ENCODE measurements around the gene ATP6V0A1. TPM values are rescaled to one million over a fixed set of nuclear protein-coding genes. Genes with fewer than 3 reads are reported as not detected.

ATP6V0A1 gene
- total and polyA plus RNA-seq, 4 donors: 31.5 to 94.6 (median 45.2) TPM

- H3K9me3 ChIP-seq (ENCODE audit: control insufficient read depth in 4 of 4, low read length in 3 of 4): no peaks in the 10 kb centered on the region
- H3K4me1 ChIP-seq (ENCODE audit: control insufficient read depth in 4 of 4, insufficient read depth in 4 of 4, low read length in 3 of 4): peaks cover 1 to 29% (median 19%) of the 10 kb centered on the region in 4 donors
- peak overlapping the region; percentile 95 to 98 for H3K27ac ChIP-seq (ENCODE audit: low read depth in 1 of 2, low read length in 2 of 2)
- H3K36me3 ChIP-seq (ENCODE audit: control insufficient read depth in 4 of 4, insufficient read depth in 3 of 4, low read depth in 1 of 4, low read length in 3 of 4): peaks cover 0 to 3% (median 0%) of the 10 kb centered on the region in 4 donors
- TF ChIP-seq CTCF (IDR thresholded peaks at IDR 0.05; ENCODE audit: low read depth, low read length, missing input control): no peak
- peak in 1 of 2 donors; percentile 29 for TF ChIP-seq EGR1 (IDR thresholded peaks at IDR 0.05; ENCODE audit: low read depth in 2 of 2)
- TF ChIP-seq ATF3 (IDR thresholded peaks at IDR 0.05): no peak
- no peak for TF ChIP-seq FOXA2 (IDR thresholded peaks at IDR 0.05)
- no peak for TF ChIP-seq HNF4G (IDR thresholded peaks at IDR 0.05)
- TF ChIP-seq HNF4A (conservative IDR thresholded peaks at IDR 0.05): peak in 1 of 2 donors; percentile 6
- no peak for TF ChIP-seq NR2F2 (IDR thresholded peaks at IDR 0.05)
- no peaks in the 10 kb centered on the region for H3K27me3 ChIP-seq (ENCODE audit: control insufficient read depth in 4 of 4, insufficient read depth in 4 of 4, low read length in 3 of 4)
- peak overlapping the region; percentile 87 to 97 for H3K9ac ChIP-seq (ENCODE audit: low read depth in 1 of 2, low read length in 2 of 2)
- 8% methylated on average over 11 of the region's 11 CpGs for WGBS
- DNase-seq (ENCODE audit: low spot score): peak; percentile 55
- peak overlapping the region; percentile 60 to 81 (median 70) for H3K4me3 ChIP-seq (ENCODE audit: low read depth in 1 of 3, low read length in 3 of 3)
Observed at GRCh38 chr17:42459256-42459800, 650 bp downstream of the ATP6V0A1 start.

- peak overlapping the region; percentile 21 to 97 for H3K9ac ChIP-seq (ENCODE audit: low read depth in 1 of 2, low read length in 2 of 2)
- H3K27me3 ChIP-seq (ENCODE audit: control insufficient read depth in 4 of 4, insufficient read depth in 4 of 4, low read length in 3 of 4): no peaks in the 10 kb centered on the region
- H3K27ac ChIP-seq (ENCODE audit: low read depth in 1 of 2, low read length in 2 of 2): peak overlapping the region; percentile 95 to 98
- peak overlapping the region; percentile 60 to 81 (median 70) for H3K4me3 ChIP-seq (ENCODE audit: low read depth in 1 of 3, low read length in 3 of 3)
- no peaks in the 10 kb centered on the region for H3K9me3 ChIP-seq (ENCODE audit: control insufficient read depth in 4 of 4, low read length in 3 of 4)
- whole genome bisulfite sequencing: 31% methylated on average over 6 of the region's 6 CpGs
- H3K36me3 ChIP-seq (ENCODE audit: control insufficient read depth in 4 of 4, insufficient read depth in 3 of 4, low read depth in 1 of 4, low read length in 3 of 4): peaks cover 0 to 3% (median 0%) of the 10 kb centered on the region in 4 donors
- DNase-seq (ENCODE audit: low spot score): no peak
- H3K4me1 ChIP-seq (ENCODE audit: control insufficient read depth in 4 of 4, insufficient read depth in 4 of 4, low read length in 3 of 4): peaks cover 3 to 32% (median 19%) of the 10 kb centered on the region in 4 donors
- TF ChIP-seq FOXA1 (IDR thresholded peaks at IDR 0.05): no peak
- no peak for TF ChIP-seq GABPA (IDR thresholded peaks at IDR 0.05 in 1 of 2, conservative IDR thresholded peaks at IDR 0.05 in 1 of 2)
- TF ChIP-seq EGR1 (IDR thresholded peaks at IDR 0.05; ENCODE audit: low read depth in 2 of 2): no peak
- no peak for TF ChIP-seq HNF4A (conservative IDR thresholded peaks at IDR 0.05)
- TF ChIP-seq REST (IDR thresholded peaks at IDR 0.05): peak; percentile 96
- TF ChIP-seq YY1 (IDR thresholded peaks at IDR 0.05): peak; percentile 29
- no peak for TF ChIP-seq SP1 (IDR thresholded peaks at IDR 0.05)
Observed at GRCh38 chr17:42459801-42460281, 1.2 kb downstream of the ATP6V0A1 start.
